Measurements from ENCODE around the gene DCAF8L2. TPM values are rescaled to one million over a fixed set of nuclear protein-coding genes. Genes with fewer than 3 reads are reported as not detected.

The DCAF8L2 gene
- 0.05 TPM in 1 of 2 replicates, not detected in the other for total RNA-seq (2014; rRNA removed; shearing (Covaris generic))

DNA sequence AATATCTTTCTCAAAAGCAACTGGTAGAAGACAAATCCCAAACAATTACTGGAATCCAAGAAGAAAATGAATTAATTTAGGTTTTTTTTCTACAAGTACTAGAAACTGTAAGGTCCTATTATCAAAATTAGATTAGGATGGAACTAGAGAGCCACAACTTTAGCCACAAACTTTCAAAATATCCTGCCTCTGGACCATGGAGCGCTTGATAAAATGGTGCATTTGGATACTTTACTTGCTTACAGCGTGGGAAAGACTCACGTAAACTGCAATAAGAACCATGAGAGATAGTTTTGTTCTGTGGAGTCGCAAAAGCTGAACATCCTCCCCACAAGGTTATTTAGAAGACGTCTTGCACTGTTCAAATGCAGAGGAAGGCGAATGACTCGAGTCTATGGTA, at the start of gene DCAF8L2:
TSS of gene DCAF8L2 (plus strand) at position 301 of the 400 bp plus-strand sequence. CDS start 156,552 bp downstream, outside the sequence.

Other genes starting within 250 kb of the DCAF8L2 start
- gene PPP4R3C, start 127.0 kb upstream of the DCAF8L2 start, total RNA-seq (2014; rRNA removed; shearing (Covaris generic)): 0.24 TPM in 1 of 2 replicates, not detected in the other
- not detected in 2 replicates for gene MAGEB10, start 217.6 kb downstream of the DCAF8L2 start, total RNA-seq (2014; rRNA removed; shearing (Covaris generic))